HUES6 (cell line): ENCODE measurements around the gene CAP1.

Experiments
- H3K27ac ChIP-seq: 2 replicates; pipeline ENCODE4 v1.7.0; 2013; ENCODE audit warnings: low read depth, mild to moderate bottlenecking, low read length, inconsistent platforms
- H3K27me3 ChIP-seq: 2 replicates; pipeline ENCODE4 v1.6.1; 2013; ENCODE audit warnings: low read length; ENCODE audit not compliant: control insufficient read depth, insufficient read depth
- H3K36me3 ChIP-seq: 2 replicates; pipeline ENCODE4 v1.6.1; 2013; ENCODE audit warnings: low read length; ENCODE audit not compliant: control insufficient read depth, insufficient read depth
- H3K4me1 ChIP-seq: 2 replicates; pipeline ENCODE4 v1.6.1; 2013; ENCODE audit warnings: low read length; ENCODE audit not compliant: control insufficient read depth, insufficient read depth
- H3K4me3 ChIP-seq: 2 replicates; pipeline ENCODE4 v1.5.1; 2013; ENCODE audit warnings: low read depth, low read length
- H3K9ac ChIP-seq: one replicate; pipeline ENCODE4 v1.6.1; 2013; ENCODE audit warnings: mild to moderate bottlenecking, low read length
- H3K9me3 ChIP-seq: 2 replicates; pipeline ENCODE4 v1.6.1; 2013; ENCODE audit warnings: low read depth, low read length; ENCODE audit not compliant: control insufficient read depth, insufficient read depth

The CAP1 gene

DNA sequence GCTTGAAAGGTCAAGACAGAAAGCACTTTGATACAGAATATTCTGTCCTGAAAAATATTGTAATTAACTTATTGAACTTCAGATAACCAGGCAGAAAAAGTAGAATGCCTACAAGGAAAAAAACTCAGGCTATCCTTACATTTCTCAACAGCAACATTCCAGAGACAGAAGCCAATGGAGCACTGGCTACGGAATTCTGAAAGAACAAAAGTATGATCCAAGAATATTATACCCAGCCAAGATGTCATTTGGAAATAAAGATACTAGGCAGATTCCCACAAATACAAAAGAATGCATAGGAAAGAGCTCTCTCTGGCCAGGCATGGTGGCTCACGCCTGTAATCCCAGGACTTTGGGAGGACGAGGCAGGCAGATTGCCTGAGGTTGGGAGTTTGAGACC is 62.4 kb downstream of the CAP1 start:
- Histone ChIP-seq H3K27me3 (no peaks in the 10 kb centered on the region; the same call in none of the 2 replicates), H3K4me3 (no peak overlapping the region), H3K9me3 (no peaks in the 10 kb centered on the region; the same call in 1 of the 2 replicates), H3K4me1 (peaks cover 5% of the 10 kb centered on the region; the same call in 1 of the 2 replicates), H3K9ac (no peak overlapping the region), H3K36me3 (no peaks in the 10 kb centered on the region), H3K27ac (no peak overlapping the region)

DNA sequence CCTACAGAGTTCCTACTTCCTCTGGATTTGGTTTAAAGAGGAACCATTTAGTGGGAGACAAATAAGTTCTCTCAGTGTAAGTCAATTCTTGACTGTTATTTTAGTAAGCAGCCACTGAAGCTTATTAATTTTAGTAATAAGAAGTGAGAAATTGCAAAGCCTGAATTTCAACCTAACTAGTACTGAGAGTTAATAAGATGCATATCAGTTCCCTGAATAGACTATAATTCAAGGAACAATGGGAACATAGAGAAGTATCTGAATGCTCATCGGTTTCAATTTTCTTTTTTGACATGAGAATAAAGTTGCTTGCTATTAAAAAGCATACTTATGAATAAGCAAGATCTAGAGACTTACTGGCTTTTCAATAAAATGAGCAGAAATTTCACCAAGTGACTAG is 64.5 kb downstream of the CAP1 start:
- Histone ChIP-seq H3K4me1 (peaks cover 5% of the 10 kb centered on the region; the same call in 1 of the 2 replicates), H3K9ac (no peak overlapping the region), H3K36me3 (no peaks in the 10 kb centered on the region), H3K9me3 (no peaks in the 10 kb centered on the region; the same call in 1 of the 2 replicates), H3K4me3 (no peak overlapping the region), H3K27me3 (no peaks in the 10 kb centered on the region; the same call in 1 of the 2 replicates), H3K27ac (no peak overlapping the region)

DNA sequence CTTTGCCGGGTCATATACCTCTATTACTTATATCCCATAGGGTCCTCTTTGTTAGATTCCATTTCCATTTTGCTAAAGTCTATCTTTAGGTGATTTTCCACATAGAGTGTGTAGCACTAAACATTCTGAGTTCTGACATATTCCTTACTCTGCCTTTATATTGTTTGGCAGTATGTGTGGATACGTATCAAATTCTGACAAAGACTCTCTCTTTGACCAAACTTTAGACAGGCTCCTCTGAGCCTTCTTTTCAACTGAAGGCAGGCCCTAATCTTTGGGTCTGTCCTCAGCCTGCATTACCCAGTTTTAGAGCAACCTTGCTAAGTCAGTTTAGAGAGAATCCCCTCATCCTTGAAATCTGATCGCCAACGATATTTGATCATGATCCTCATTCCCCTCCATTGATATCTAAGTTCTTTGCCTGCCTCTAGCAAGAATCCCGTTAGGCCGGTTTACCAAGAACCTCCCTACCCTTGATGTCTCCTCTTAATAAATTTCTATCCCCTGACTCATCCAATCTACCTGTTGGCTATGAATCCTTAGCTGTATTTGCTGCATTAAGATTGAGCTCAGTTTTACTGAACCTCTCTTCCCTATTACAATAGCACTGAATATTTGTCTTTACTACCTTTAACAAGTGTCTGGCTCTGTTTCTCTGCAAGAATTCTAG is 66.9 kb downstream of the CAP1 start:
- Histone ChIP-seq H3K9me3 (no peaks in the 10 kb centered on the region; the same call in 1 of the 2 replicates), H3K4me3 (no peak overlapping the region), H3K27ac (no peak overlapping the region), H3K27me3 (no peaks in the 10 kb centered on the region), H3K36me3 (no peaks in the 10 kb centered on the region), H3K4me1 (peaks cover 5% of the 10 kb centered on the region; the same call in 1 of the 2 replicates), H3K9ac (no peak overlapping the region)

GRCh38 chr1:40110389-40110788 is 69.9 kb downstream of the CAP1 start:
- H3K27me3 ChIP-seq: no peaks in the 10 kb centered on the region
- H3K4me1 ChIP-seq: peaks cover 5% of the 10 kb centered on the region; the same call in 1 of the 2 replicates
- H3K4me3 ChIP-seq: no peak overlapping the region
- no peaks in the 10 kb centered on the region for H3K36me3 ChIP-seq
- no peak overlapping the region for H3K27ac ChIP-seq
- H3K9ac ChIP-seq: no peak overlapping the region
- H3K9me3 ChIP-seq: no peaks in the 10 kb centered on the region; the same call in 1 of the 2 replicates

- Histone ChIP-seq H3K9ac (no peak overlapping the region), H3K27ac (no peak overlapping the region), H3K36me3 (no peaks in the 10 kb centered on the region), H3K4me3 (no peak overlapping the region), H3K27me3 (peaks cover 8% of the 10 kb centered on the region; the same call in 1 of the 2 replicates), H3K4me1 (no peaks in the 10 kb centered on the region), H3K9me3 (no peaks in the 10 kb centered on the region; the same call in 1 of the 2 replicates)
Observed at GRCh38 chr1:40114400-40114799, 73.9 kb downstream of the CAP1 start.

DNA sequence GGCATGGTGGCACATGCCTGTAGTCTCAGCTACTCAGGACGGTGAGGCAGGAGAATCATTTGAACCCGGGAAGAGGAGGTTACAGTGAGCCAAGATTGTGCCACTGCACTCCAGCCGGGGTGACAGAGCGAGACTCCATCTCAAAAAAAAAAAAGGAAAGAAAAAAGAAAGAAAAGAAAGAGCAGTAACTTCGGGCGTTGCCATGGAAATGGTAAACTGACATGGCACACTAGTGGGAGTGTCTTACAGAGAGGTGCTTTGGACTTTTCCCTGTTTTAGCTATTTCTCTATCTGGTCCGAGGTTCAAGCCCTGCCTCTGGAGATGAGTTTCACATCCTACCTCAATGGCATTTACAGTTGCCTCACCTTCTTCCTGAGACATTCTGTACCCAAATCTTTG is 79.6 kb downstream of the CAP1 start:
- Histone ChIP-seq H3K27ac (no peak overlapping the region), H3K4me1 (no peaks in the 10 kb centered on the region), H3K4me3 (no peak overlapping the region), H3K27me3 (peaks cover 13% of the 10 kb centered on the region; the same call in 1 of the 2 replicates), H3K9me3 (no peaks in the 10 kb centered on the region), H3K36me3 (no peaks in the 10 kb centered on the region), H3K9ac (no peak overlapping the region)
